Endothelial cell of umbilical vein (primary cell): ENCODE results near the gene TDRD10. TPM values are rescaled to one million over a fixed set of nuclear protein-coding genes. Genes with fewer than 3 reads are reported as not detected.

ENCODE experiments used
- BruUV-seq: library from RNA; stranded (reverse); fragments of 400-500 nt; replicated peaks from 2 replicates; lab custom pipeline; 2021; lab: Mats Ljungman, UMichigan
- CTCF ChIA-PET: fragments of 300-600, 350-600 bp; sonication (Branson Sonifier 250); formaldehyde crosslinking; loops from one replicate; lab custom pipeline; 2021; ENCODE audit warnings: antibody characterized with exemption, inconsistent platforms; lab: Charles Lee
- POLR2A ChIA-PET: fragments of 300-600, 350-600 bp; sonication (Branson Sonifier 250); formaldehyde crosslinking; loops from one replicate; lab custom pipeline; 2021; ENCODE audit warnings: antibody characterized with exemption, inconsistent platforms; lab: Charles Lee
- DNase-seq: peaks from one replicate; pipeline ENCODE4 v3.0.0-alpha.2; 2011; ENCODE audit warnings: low read depth, low spot score
- FAIRE-seq: peaks from 2 replicates; lab custom pipeline; 2011; peaks lifted over from hg19 to GRCh38; lab: Jason Lieb, UNC
- H2AFZ ChIP-seq: 2 replicates; pipeline ENCODE4 v1.6.0; 2012; ENCODE audit warnings: low read depth, low read length, control low read depth, inconsistent platforms
- H3K27ac ChIP-seq: 2 replicates; pipeline ENCODE4 v1.5.1; 2011; ENCODE audit warnings: low read depth, mild to moderate bottlenecking, control low read depth, low read length, moderate library complexity; ENCODE audit not compliant: insufficient read depth
- H3K27me3 ChIP-seq, 2 experiments: 2 replicates each; pipeline versions ENCODE4 v1.6.0 to v1.6.1; 2011; ENCODE audit warnings: low read length in 2 of 2, mixed read lengths in 1 of 2; ENCODE audit not compliant: control insufficient read depth in 2 of 2, insufficient read depth in 2 of 2
- H3K36me3 ChIP-seq, 2 experiments: 2 replicates in 1 of 2; 3 replicates in 1 of 2; pipeline ENCODE4 v1.5.1; 2011; ENCODE audit warnings: low read length in 2 of 2, mild to moderate bottlenecking in 1 of 2, moderate library complexity in 1 of 2; ENCODE audit not compliant: control insufficient read depth in 2 of 2, insufficient read depth in 2 of 2; ENCODE audit errors: extremely low read depth in 1 of 2
- H3K4me1 ChIP-seq: 3 replicates; pipeline ENCODE4 v1.5.1; 2011; ENCODE audit warnings: mild to moderate bottlenecking, low read length; ENCODE audit not compliant: control insufficient read depth, insufficient read depth; ENCODE audit errors: extremely low read depth
- H3K4me2 ChIP-seq: 2 replicates; pipeline ENCODE4 v1.6.1; 2011; ENCODE audit warnings: low read length, control low read depth, mixed read lengths; ENCODE audit not compliant: insufficient read depth
- H3K4me3 ChIP-seq, 3 experiments: fragments of 200-600 bp in 1 of 3; sonication (generic), shearing (Covaris generic) in 1 of 3; replicated peaks in 1 of 3; 2 replicates each; pipeline ENCODE4 v1.5.1; 2011 to 2016; ENCODE audit warnings: control low read depth in 3 of 3, low read length in 3 of 3, mild to moderate bottlenecking in 2 of 3, inconsistent platforms in 1 of 3, low read depth in 1 of 3, moderate library complexity in 1 of 3; ENCODE audit not compliant: insufficient read depth in 1 of 3
- H3K79me2 ChIP-seq: 2 replicates; pipeline ENCODE4 v1.6.0; 2012; ENCODE audit warnings: low read length, inconsistent platforms; ENCODE audit not compliant: control insufficient read depth, insufficient read depth
- H3K9ac ChIP-seq: replicated peaks from 2 replicates; pipeline ENCODE3; 2011; ENCODE audit warnings: low read length, control low read depth; ENCODE audit not compliant: insufficient read depth; ENCODE audit errors: extremely low read depth
- H3K9me1 ChIP-seq: replicated peaks from 3 replicates; pipeline ENCODE4 v1.6.0; 2011; ENCODE audit warnings: mild to moderate bottlenecking, low read length; ENCODE audit not compliant: control insufficient read depth, insufficient read depth; ENCODE audit errors: extremely low read depth
- H3K9me3 ChIP-seq: replicated peaks from 2 replicates; pipeline ENCODE4 v1.5.1; 2012; ENCODE audit warnings: low read length, inconsistent platforms; ENCODE audit not compliant: control insufficient read depth, insufficient read depth
- H4K20me1 ChIP-seq: replicated peaks from 2 replicates; pipeline ENCODE3; 2011; ENCODE audit warnings: mild to moderate bottlenecking, low read length; ENCODE audit not compliant: control insufficient read depth, insufficient read depth; ENCODE audit errors: extremely low read depth
- EZH2 ChIP-seq: IDR thresholded peaks from 2 replicates; pipeline ENCODE4 v1.6.1; 2012; ENCODE audit warnings: borderline replicate concordance, low read depth, mild to moderate bottlenecking, moderate library complexity, low read length, inconsistent platforms; ENCODE audit not compliant: severe bottlenecking
- FOS ChIP-seq: IDR thresholded peaks from 2 replicates; pipeline ENCODE4 v1.6.1; 2011; ENCODE audit warnings: mild to moderate bottlenecking, low read length, moderate library complexity, borderline replicate concordance; ENCODE audit not compliant: insufficient read depth
- GATA2 ChIP-seq: IDR thresholded peaks from 2 replicates; pipeline ENCODE4 v1.7.0; 2011; ENCODE audit warnings: low read depth, mild to moderate bottlenecking, moderate library complexity, mixed read lengths, low read length; ENCODE audit not compliant: insufficient read length, insufficient read depth
- JUN ChIP-seq: IDR thresholded peaks from 2 replicates; pipeline ENCODE4 v1.6.1; 2011; ENCODE audit warnings: borderline replicate concordance, low read depth; ENCODE audit not compliant: insufficient read length, insufficient read depth
- MYC ChIP-seq: IDR thresholded peaks from one replicate; pipeline ENCODE4 v1.6.1; 2011; ENCODE audit warnings: mild to moderate bottlenecking, low read depth, low read length
- POLR2A ChIP-seq: IDR thresholded peaks from 2 replicates; pipeline ENCODE4 v1.6.1; 2012; ENCODE audit warnings: low read depth, mild to moderate bottlenecking, control low read depth, low read length
- POLR2AphosphoS5 ChIP-seq: IDR thresholded peaks from 2 replicates; pipeline ENCODE4 v1.6.1; 2012; ENCODE audit warnings: low read depth, mild to moderate bottlenecking, control low read depth, low read length, moderate library complexity; ENCODE audit not compliant: insufficient read depth
- dilution Hi-C: fragments of 300-500 bp; cut with MboI; formaldehyde crosslinking; loops from one replicate; pipeline ENCODE4 v1.15.0; 2019; ENCODE audit warnings: low sequenced_read_pairs; ENCODE audit not compliant: extremely low pct_ligation_motif_present
- intact Hi-C: fragments of 100-400 bp; cut with micrococcal nuclease; formaldehyde crosslinking; loops from one replicate; pipeline ENCODE4 v1.10.0; 2022
- polyA plus RNA-seq, 4 experiments: library from polyadenylated mRNA; depleted of rRNA in 3 of 4; stranded (reverse) in 3 of 4; unstranded in 1 of 4; fragments of >200 nt; gene quantifications; 2 replicates each; pipeline versions ENCODE4 v1.2.1 to v1.2.3, GENCODE V29; 2011 to 2012; ENCODE audit warnings: missing spikeins in 1 of 4
- total RNA-seq: library from RNA; stranded (reverse); gene quantifications from 2 replicates; pipeline ENCODE4 v1.2.3, GENCODE V29; 2021
- TF ChIP-seq, protein P1 (sequence below): IDR thresholded peaks from 2 replicates; pipeline ENCODE4 v1.6.1; 2011; ENCODE audit not compliant: insufficient read depth, insufficient read length
- TF ChIP-seq, protein P2 (sequence below), 2 donors: IDR thresholded peaks; 1 replicate in 1 of 2; 2 replicates in 1 of 2; pipeline ENCODE4 v1.5.1; 2011; ENCODE audit warnings: low read length in 2 of 2, mild to moderate bottlenecking in 2 of 2, moderate library complexity in 2 of 2, control low read depth in 1 of 2, inconsistent platforms in 1 of 2, low read depth in 1 of 2; ENCODE audit not compliant: insufficient read depth in 1 of 2; ENCODE audit errors: extremely low read depth in 1 of 2

The TDRD10 gene
- total and polyA plus RNA-seq, 2 donors (not counting 3 experiments of a cell fraction or from before 2014, with no cell fraction given), result 6.1 to 9.1 TPM

DNA sequence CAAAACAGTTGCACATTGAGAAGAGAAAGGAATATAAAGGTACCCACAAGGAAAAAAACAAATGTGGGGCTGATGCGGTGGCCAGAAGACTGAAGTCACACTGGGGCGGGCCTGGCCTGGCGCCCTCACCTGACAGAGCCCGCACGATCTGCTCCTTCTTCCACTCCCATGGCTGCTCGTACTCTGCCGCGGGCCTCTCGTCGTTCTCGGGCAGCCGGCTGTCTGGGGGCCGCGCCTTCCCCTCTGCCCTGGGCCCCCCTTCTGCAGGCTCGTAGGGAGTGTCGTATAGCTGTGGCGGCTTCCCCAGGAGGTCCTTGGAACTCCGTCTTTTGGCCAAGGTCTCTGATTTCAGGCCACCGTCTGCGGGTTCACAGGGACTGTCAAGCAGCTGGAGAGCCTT, 13.1 kb upstream of the TDRD10 start:
- dilution Hi-C loops, result no loop called here

More for the DNA sequence above, 13.1 kb upstream of the TDRD10 start:
- DNase-seq (no peak), FAIRE-seq (no peak)
- no TSS peak for BruUV-seq
- ChIA-PET CTCF (interaction anchor here (1.1 to 5.2 kb wide), 4 partner anchors 8 to 154 kb away, joined by 3 to 50 read pairs (median 12); no protein-coding TSS in a partner anchor), POLR2A (no interaction called here)
- Histone ChIP-seq H3K9me3 (no peaks in the 10 kb centered on the region), H3K79me2 (peaks cover 37% of the 10 kb centered on the region), H3K9me1 (no peaks in the 10 kb centered on the region), H3K4me3 (no peak overlapping the region), H3K9ac (no peak overlapping the region), H3K36me3 (peaks cover 7 to 23% of the 10 kb centered on the region in 2 experiments), H4K20me1 (no peaks in the 10 kb centered on the region), H2AFZ (no peak overlapping the region), H3K4me1 (peaks cover 81% of the 10 kb centered on the region), H3K27ac (no peak overlapping the region), H3K27me3 (no peaks in the 10 kb centered on the region), H3K4me2 (no peak overlapping the region)
- intact Hi-C loops, result loop anchor here (10.0 kb wide), 1 partner anchor 486 kb away; the partner anchor contains the start of genes CKS1B and SHC1
- no peak for TF ChIP-seq JUN
- no peak for TF ChIP-seq GATA2
- TF ChIP-seq, protein P1, sequence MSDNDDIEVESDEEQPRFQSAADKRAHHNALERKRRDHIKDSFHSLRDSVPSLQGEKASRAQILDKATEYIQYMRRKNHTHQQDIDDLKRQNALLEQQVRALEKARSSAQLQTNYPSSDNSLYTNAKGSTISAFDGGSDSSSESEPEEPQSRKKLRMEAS, result no peak
- TF ChIP-seq POLR2A, result no peak
- TF ChIP-seq EZH2, result no peak
- no peak for TF ChIP-seq FOS
- TF ChIP-seq, protein P2, sequence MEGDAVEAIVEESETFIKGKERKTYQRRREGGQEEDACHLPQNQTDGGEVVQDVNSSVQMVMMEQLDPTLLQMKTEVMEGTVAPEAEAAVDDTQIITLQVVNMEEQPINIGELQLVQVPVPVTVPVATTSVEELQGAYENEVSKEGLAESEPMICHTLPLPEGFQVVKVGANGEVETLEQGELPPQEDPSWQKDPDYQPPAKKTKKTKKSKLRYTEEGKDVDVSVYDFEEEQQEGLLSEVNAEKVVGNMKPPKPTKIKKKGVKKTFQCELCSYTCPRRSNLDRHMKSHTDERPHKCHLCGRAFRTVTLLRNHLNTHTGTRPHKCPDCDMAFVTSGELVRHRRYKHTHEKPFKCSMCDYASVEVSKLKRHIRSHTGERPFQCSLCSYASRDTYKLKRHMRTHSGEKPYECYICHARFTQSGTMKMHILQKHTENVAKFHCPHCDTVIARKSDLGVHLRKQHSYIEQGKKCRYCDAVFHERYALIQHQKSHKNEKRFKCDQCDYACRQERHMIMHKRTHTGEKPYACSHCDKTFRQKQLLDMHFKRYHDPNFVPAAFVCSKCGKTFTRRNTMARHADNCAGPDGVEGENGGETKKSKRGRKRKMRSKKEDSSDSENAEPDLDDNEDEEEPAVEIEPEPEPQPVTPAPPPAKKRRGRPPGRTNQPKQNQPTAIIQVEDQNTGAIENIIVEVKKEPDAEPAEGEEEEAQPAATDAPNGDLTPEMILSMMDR (IDR thresholded peaks at IDR 0.05; ENCODE audit: extremely low read depth in 1 of 2, insufficient read depth in 1 of 2, low read depth in 1 of 2, low read length in 2 of 2), result no peak
- TF ChIP-seq MYC, result no peak
- TF ChIP-seq POLR2AphosphoS5, result no peak
